GM10847 (cell line): Measurements from ENCODE around the gene ALG2.

Experiments
- POLR2A ChIP-seq: IDR thresholded peaks from 2 replicates; pipeline ENCODE4 v1.6.1; 2011; ENCODE audit not compliant: insufficient read length; ENCODE audit errors: extremely low read depth

The ALG2 gene

DNA sequence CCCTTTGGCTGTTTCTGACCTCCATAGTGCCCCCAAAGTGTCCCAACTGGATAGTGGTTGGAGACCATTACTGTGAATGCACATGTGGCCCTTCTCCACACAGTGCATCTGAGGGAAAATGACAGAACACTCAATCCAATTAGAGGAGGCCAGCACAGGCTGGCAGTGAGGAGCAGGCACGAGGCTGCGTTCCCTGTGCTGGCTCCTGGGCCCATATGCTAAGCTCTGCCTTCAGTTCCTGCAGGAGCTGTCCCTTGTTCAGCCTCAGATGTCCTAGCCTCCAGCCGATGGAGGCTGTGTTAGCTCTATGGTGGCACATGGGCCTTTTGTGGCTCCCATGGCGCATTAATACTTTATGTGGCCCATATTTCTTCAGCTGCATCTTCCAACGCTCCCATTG, 35.8 kb downstream of the ALG2 start:
- no peak for TF ChIP-seq POLR2A

DNA sequence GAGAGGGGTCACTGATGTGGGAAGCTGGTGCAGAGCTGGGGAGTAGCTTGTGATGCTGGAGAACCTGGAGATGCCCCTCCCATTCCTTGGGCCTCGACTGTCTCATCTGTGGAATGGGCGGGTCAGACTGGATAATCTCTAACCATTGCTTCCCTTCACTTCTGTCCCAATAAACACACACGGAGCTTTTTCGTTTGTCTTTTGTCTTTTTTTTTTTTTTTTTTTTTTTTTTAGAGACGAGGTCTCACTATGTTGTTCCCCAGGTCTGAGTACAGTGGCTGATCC, 36.5 kb downstream of the ALG2 start:
- no peak for TF ChIP-seq POLR2A

DNA sequence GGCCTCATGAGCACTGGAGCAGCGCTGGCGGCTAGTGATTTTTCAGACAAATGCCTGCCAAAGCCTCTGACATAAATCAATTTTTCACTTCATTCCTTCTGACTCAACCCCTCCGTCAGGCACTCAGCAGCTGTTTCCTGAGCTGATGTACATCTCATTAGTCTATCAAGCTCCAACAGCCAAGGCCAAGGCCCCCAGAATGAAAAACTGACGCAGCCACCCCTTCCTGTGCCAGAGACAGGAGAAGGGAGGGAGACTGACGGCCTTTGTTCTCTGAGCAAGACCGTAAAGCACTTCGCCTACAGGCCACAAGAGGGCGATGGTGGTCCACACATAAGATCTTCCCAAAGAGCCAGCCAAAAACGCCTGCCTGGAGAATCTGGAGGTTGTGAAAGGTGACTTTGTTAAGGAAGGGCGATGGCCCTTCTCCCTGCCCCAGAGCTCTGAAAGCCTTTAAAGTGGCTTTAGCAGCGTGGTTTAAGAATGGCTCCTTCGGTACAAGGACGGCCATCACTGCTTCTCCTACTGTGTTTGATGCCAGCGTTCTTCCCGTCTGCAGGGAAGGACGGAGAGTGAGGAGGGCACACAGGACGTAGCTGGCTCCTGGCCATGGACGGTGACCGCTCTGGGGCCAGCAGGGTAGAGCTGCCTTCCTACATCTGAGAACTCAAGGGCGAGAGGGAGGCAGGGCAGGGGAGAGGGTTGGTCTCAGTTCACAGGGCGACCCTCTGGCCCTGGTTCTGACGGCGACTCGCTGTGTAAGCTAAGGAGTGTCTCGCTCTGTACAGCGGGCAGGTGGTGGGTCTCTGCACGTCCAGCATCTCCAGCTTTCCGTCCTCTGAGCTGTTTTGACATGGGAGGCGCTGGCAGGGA, 37.0 kb downstream of the ALG2 start:
- no peak for TF ChIP-seq POLR2A

DNA sequence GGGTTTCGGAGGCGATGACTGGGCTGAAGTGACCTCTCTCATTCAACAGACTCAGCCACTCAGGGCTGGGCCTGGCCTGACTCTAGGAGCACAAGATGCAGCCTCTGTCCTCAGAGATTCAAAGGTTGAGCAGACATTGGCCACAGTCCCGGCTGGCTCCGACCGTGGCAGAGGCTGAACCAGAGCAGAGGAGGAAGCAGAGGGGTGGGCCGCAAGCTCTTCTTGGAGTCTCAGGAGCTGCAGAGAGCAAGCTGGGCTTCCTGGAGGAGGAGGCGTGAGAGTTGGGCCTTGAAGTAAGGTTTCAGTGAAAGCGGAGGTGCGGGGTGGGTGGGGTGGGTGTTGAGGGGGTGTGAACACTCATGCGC, 37.6 kb downstream of the ALG2 start:
- no peak for TF ChIP-seq POLR2A

DNA sequence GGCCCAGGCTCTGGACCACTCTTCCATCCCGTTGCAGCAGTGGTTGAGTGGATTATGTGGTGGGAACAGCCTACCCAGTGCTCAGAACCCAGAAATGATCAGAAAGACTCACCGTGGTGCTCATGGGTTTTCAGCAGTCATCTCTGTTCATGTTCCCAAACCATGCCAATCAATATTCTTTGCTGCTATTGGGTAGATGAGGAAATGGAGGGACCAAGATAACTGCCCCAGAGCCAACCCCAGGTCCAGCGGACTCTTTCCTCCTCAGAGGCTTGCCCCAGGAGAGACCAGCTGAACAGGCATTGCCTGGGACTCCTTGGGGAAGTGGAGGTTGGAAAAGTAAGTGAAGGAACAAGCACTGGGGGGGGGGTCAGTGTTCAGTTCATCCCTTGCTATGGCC, 38.1 kb downstream of the ALG2 start:
- no peak for TF ChIP-seq POLR2A

DNA sequence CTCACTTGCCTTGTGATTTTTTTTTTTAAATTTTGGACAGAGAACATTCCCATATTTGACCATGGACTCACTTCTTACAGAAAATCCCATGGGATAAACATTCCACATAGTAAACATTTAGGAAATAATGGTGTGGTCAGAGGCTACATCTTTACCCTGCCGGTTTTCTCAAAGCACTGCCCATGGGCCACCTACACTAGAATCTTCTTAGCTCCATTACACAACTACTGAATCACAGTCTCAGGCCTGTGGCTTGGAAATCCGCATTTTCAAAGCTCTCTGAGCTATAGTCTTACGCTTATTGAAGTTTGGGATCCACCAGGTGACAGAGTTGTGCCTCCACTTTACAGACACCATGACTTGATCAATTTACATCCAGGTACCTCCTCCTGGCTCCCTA, 39.4 kb downstream of the ALG2 start:
- no peak for TF ChIP-seq POLR2A

DNA sequence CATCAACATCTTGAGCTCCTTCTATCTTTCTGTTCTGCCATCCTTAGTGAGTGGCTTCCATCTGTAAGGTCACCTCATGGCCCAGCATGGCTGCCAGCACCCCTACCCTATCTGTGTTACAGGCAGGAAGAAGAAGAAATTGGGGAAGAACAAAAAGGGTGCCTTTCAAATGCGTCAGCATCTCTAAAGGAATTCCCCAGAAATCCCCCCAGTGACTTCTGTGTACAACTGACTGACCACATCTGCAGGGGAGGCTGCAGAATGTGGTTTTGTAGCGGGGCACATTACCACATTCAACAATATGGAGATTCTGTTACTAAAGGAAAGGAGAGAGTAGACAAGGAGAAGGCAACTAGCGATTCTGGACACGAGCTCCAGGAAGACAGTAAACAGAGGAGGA, 40.1 kb downstream of the ALG2 start:
- no peak for TF ChIP-seq POLR2A

DNA sequence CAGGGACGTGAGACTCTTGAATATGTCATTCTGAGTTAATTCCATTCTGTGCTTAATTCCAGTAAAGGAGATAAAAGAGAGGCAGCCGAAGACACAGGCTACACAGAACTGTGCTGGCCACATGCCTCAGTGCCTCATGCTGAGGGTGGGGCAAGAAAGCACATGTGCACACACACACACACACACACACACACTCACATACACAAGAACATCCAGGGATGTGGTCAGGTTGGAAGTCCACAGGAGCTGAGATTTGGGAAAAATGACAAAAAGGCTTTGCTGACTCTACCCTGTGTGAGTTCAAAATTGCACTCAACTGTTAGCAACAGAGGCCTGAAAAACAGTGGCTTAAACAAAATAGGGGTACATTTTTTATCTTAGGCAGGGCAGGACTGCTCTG, 40.5 kb downstream of the ALG2 start:
- no peak for TF ChIP-seq POLR2A

DNA sequence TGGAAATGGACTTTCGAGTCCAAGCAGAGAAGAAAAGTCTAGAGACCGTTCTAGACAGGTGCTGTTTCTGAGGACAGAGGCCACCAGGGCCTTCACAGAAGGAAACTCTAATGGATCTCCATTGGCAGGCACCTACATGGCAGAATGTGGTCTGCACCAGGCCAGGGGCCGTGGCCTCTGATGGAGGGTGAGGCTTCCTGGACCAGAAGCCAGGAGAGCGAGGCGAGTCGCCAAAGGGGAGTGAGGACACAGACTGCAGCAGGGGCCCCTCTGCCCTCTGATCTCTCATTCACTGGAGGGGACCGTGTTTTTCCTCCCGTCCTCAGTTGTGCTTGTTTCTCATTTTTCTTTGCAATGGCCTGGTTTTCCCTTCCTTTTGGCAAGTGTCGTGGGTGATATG, 41.1 kb downstream of the ALG2 start:
- TF ChIP-seq POLR2A = no peak

DNA sequence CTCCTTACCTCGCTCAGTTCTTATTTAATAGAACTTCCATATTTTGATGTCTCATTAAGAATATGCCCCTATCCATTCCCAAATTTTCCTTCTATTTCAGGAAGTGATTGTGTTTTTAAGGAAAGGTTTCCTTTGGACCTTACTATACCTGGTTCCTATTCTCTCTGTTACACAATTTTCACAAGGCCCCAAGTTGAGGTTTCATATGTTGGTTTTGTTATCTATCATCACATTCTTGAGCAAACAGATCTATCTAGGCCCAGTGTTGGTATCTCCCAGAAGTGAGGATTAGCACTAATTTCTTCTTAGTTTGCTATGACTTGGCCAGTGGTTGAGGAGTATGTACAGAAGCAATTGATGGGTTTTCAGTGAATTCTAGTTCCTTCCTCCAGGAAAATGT, 41.5 kb downstream of the ALG2 start:
- TF ChIP-seq POLR2A = no peak

DNA sequence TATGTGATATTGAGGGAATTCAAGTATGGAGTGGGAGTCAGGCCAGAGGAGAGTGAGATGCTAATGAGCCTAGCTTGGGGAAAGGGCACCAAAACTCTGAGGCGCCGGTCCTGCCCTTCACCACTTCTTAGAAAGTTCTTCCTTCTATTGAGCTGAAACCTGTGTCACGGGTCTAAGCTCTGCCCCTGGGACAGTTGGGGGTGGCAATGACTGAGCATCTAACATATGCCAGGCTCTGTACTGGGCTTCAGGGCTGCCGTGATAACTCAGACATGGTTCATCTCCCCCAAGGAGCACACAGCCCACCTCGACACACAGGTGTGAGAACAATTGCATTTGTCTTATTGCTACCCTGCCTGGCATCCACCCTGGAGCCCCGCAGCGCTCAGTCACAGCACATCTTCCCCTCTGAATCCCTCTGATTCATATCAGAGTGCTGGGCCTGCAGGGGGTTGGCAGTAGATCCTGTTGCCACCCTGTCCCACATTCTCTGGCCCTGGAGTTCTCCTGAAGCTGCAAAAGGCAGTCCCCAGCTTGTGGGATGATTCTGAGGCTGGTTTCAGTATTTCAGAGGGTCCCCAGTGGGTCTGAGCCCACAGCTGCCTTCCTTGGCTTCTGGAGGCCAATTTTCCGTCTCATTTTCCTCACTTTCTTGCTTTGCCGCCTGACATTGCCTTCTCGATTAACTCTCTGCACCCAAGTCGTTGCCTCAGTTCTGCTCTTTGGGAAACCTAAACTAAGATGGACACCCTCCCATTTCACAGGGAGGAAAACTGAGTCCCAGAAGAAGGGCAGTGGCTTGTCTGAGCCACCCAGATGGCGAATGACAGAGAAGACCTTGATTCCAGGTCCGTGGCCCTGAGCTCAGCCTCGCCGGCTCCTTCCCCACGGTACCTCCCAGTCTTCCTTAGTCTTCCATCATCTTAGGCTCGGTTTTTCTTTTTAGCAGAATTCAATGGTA, 42.5 kb downstream of the ALG2 start:
- TF ChIP-seq POLR2A = no peak

DNA sequence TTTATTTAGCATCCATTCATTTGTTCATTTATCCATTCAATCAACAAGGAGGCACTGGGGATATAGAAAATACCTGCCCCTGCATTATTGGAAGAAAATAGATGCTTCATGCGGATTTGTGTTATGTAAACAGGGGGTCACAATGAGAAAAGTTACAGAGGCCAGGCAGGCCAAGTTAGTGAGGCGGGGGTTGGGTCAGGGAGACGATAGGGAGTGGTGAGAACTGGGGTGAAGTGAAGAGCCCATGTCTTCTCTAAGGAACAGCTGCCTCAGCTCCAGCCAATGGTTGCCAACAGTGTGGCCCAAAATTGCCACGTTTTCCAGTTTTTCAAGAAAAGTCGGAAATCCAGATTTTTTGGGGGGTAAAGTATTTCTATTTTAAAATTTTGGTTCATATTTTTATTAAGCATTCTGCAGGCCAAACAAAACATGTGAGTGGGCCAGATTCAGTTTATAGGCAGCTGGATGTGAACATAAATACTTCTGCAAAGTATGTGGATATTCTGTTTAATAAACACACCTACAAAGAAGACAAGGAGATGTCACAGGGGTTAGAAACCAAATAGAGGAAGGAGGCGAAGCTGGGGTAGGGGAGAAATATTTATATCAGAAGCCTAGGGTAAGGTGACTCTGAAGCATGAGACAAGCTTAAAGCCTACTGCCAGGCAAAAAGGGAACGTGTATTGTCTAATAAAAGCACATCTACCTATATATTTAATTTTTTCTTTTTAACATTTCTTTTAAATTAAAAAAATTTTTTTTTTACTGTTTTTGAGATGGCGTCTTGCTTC, 44.0 kb downstream of the ALG2 start:
- no peak for TF ChIP-seq POLR2A

DNA sequence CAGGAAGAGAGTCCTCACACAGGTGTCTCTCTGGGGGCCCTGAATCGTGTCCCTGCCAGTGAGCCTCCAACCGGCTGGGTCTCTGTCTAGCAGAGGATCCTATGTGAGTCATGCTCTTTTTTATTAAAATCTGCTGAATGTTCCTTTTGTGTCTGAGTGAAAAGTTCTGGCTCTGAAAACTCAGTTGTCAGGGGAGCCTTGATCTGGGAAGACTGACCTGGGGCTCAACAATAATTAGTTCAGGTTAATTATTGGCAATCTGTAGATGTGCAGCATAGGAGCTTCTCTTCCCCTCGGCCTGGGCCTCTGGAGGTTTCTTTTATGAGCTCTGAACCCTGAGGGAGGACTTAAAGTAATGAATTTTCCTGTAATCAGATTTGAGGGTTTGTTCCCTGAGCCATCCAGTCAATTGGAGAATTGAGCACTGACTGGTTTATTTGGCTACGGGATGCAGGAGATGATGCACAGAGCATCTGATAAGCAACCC, 45.2 kb downstream of the ALG2 start:
- TF ChIP-seq POLR2A = no peak

DNA sequence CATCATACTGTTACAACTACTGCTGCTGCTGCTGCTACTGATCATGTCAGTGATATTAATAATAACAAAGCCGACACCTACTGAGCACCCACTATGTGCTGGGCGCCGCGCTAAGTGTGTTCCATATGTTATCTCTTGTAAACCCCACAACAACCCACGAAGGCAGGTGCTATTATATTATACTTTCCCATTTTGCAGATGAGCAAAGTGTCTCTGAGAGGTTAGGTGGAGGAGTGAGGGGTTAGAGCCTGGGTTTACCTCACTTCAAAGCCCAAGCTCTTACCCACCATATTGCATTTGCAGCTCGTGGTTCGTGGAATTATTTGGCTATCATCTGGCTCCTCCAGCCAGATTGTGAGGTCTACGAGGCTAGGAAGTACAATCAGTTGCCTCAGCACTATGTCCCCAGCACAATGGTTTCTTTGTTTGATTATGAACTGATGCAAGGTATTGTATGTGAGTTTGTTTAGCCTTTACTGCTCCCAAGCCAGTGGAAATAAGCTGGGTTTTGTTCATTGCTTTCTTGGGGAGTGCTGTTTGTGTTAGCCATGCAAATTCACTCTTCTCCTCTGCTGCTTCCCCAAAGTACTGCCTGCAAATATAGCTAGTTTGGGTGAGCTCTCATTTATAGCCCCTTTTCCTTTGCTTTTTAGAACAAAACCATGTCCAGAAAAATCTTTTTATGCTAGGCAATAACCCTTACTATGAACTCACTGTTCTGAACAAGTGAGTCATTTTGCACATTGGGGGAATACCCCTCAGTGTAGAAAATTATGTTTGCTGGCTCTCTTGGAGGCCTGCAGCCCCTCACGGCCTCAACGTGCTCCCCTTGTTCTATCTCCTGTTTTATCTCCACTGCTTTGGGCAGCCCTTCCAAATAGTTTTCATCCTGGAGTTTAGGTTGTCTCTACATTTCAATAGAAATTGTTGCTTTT, 47.9 kb downstream of the ALG2 start:
- no peak for TF ChIP-seq POLR2A
